Keratinocyte (primary cell): Measurements from ENCODE around the gene VPS35L. TPM values are rescaled to one million over a fixed set of nuclear protein-coding genes. Genes with fewer than 3 reads are reported as not detected.
A peak's percentile ranks its signal among the peaks of the same experiment; 100 is the strongest.

Experiments used
- DNase-seq: peaks from one replicate; pipeline ENCODE4 v3.0.0-alpha.2; 2011; ENCODE audit warnings: low read depth, missing footprints, low spot score
- FAIRE-seq: peaks from 2 replicates; lab custom pipeline; 2011; peaks lifted over from hg19 to GRCh38; lab: Jason Lieb, UNC
- H2AFZ ChIP-seq: 2 replicates; pipeline ENCODE4 v1.6.0; 2012; ENCODE audit warnings: low read length, control low read depth, inconsistent platforms; ENCODE audit not compliant: control insufficient read depth
- H3K27ac ChIP-seq: 2 replicates; pipeline ENCODE4 v1.5.1; 2011; ENCODE audit warnings: low read length; ENCODE audit not compliant: control insufficient read depth, insufficient read depth
- H3K27me3 ChIP-seq: 3 replicates; pipeline ENCODE4 v1.6.0; 2011; ENCODE audit warnings: low read length; ENCODE audit not compliant: control insufficient read depth, insufficient read depth; ENCODE audit errors: extremely low read depth
- H3K36me3 ChIP-seq, 2 experiments: 2 replicates in 1 of 2; 3 replicates in 1 of 2; pipeline ENCODE4 v1.5.1; 2011; ENCODE audit warnings: low read length in 2 of 2, mild to moderate bottlenecking in 1 of 2; ENCODE audit not compliant: control insufficient read depth in 2 of 2, insufficient read depth in 2 of 2; ENCODE audit errors: extremely low read depth in 1 of 2
- H3K4me1 ChIP-seq: 3 replicates; pipeline ENCODE4 v1.5.1; 2011; ENCODE audit warnings: low read length; ENCODE audit not compliant: control insufficient read depth, insufficient read depth; ENCODE audit errors: extremely low read depth
- H3K4me2 ChIP-seq: 3 replicates; pipeline ENCODE4 v1.6.0; 2011; ENCODE audit warnings: low read depth, low read length; ENCODE audit not compliant: control insufficient read depth, insufficient read depth; ENCODE audit errors: extremely low read depth
- H3K4me3 ChIP-seq, 3 experiments: fragments of 200-600 bp in 1 of 3; sonication (generic) in 1 of 3; 2 replicates in 2 of 3; 3 replicates in 1 of 3; pipeline ENCODE4 v1.5.1; 2011 to 2016; ENCODE audit warnings: low read length in 3 of 3, mild to moderate bottlenecking in 3 of 3, control low read depth in 2 of 3, inconsistent platforms in 1 of 3, low read depth in 1 of 3, mixed read lengths in 1 of 3, mixed run types in 1 of 3, moderate library complexity in 1 of 3; ENCODE audit not compliant: control insufficient read depth in 2 of 3, insufficient read depth in 2 of 3; ENCODE audit errors: extremely low read depth in 1 of 3
- H3K79me2 ChIP-seq: 2 replicates; pipeline ENCODE4 v1.6.0; 2012; ENCODE audit warnings: low read length; ENCODE audit not compliant: control insufficient read depth, insufficient read depth
- H3K9ac ChIP-seq: 3 replicates; pipeline ENCODE4 v1.6.0; 2011; ENCODE audit warnings: low read length; ENCODE audit not compliant: control insufficient read depth, insufficient read depth; ENCODE audit errors: extremely low read depth
- H3K9me1 ChIP-seq: 3 replicates; pipeline ENCODE4 v1.6.0; 2011; ENCODE audit warnings: low read length; ENCODE audit not compliant: control insufficient read depth, insufficient read depth; ENCODE audit errors: extremely low read depth
- H3K9me3 ChIP-seq: 2 replicates; pipeline ENCODE4 v1.5.1; 2012; ENCODE audit warnings: low read depth, low read length; ENCODE audit not compliant: control insufficient read depth
- H4K20me1 ChIP-seq: 3 replicates; pipeline ENCODE4 v1.6.0; 2011; ENCODE audit warnings: low read length; ENCODE audit not compliant: control insufficient read depth, insufficient read depth; ENCODE audit errors: extremely low read depth
- CTCF ChIP-seq, 3 experiments: IDR thresholded peaks in 1 of 3; conservative IDR thresholded peaks in 1 of 3; optimal IDR thresholded peaks in 1 of 3; 2 replicates in 2 of 3; 3 replicates in 1 of 3; pipeline versions ENCODE3 to v1.5.1; 2011; ENCODE audit warnings: low read length in 3 of 3, mild to moderate bottlenecking in 3 of 3, moderate library complexity in 2 of 3, control low read depth in 1 of 3, inconsistent platforms in 1 of 3; ENCODE audit not compliant: insufficient read depth in 2 of 3; ENCODE audit errors: extremely low read depth in 1 of 3
- EZH2 ChIP-seq: IDR thresholded peaks from one replicate; pipeline ENCODE4 v1.6.1; 2012; ENCODE audit warnings: inconsistent platforms, mild to moderate bottlenecking, low read length, moderate library complexity
- dilution Hi-C: fragments of 300-500 bp; cut with MboI; formaldehyde crosslinking; loops from one replicate; pipeline ENCODE4 v1.7.0; 2020; ENCODE audit warnings: low sequenced_read_pairs; ENCODE audit not compliant: extremely low pct_ligation_motif_present
- polyA plus RNA-seq, 5 experiments: library from polyadenylated mRNA; depleted of rRNA in 3 of 5; stranded (reverse) in 3 of 5; stranded (forward) in 1 of 5; unstranded in 1 of 5; fragments of >200 nt; gene quantifications; 1 replicate in 1 of 5; 2 replicates in 3 of 5; 3 replicates in 1 of 5; pipeline versions ENCODE4 v1.2.1 to v1.2.3, GENCODE V29; 2011 to 2012; ENCODE audit warnings: missing spikeins in 2 of 5, low read depth in 1 of 5, low replicate concordance in 1 of 5

The VPS35L gene
- polyA plus RNA-seq, 1 donor (not counting 4 experiments of a cell fraction or from before 2014, with no cell fraction given), result 22.1 TPM

GRCh38 chr16:19555938-19556771, 652 bp downstream of the VPS35L start:
- Histone ChIP-seq H3K27me3 (no peaks in the 10 kb centered on the region), H3K4me2 (peak overlapping the region; percentile 96), H3K36me3 (no peaks in the 10 kb centered on the region), H3K4me1 (peaks cover 5% of the 10 kb centered on the region), H3K27ac (peak overlapping the region; percentile 76), H3K9ac (peak overlapping the region; percentile 88), H3K79me2 (no peaks in the 10 kb centered on the region), H3K9me1 (no peaks in the 10 kb centered on the region), H3K4me3 (peak overlapping the region; percentile 67 to 93 (median 81)), H2AFZ (peak overlapping the region; percentile 99), H3K9me3 (no peaks in the 10 kb centered on the region), H4K20me1 (no peaks in the 10 kb centered on the region)
- DNase-seq (peak; percentile 23), FAIRE-seq (no peak)
- dilution Hi-C loops, result no loop called here
- TF ChIP-seq CTCF (optimal IDR thresholded peaks at IDR 0.05 in 1 of 3, IDR thresholded peaks at IDR 0.05 in 1 of 3, conservative IDR thresholded peaks at IDR 0.05 in 1 of 3; ENCODE audit: extremely low read depth in 1 of 3, insufficient read depth in 2 of 3, low read length in 3 of 3) (peak in 1 of 3 experiments; percentile 25), EZH2 (no peak)

- Histone ChIP-seq H3K4me3 (no peak overlapping the region), H4K20me1 (no peaks in the 10 kb centered on the region), H3K79me2 (no peaks in the 10 kb centered on the region), H3K36me3 (no peaks in the 10 kb centered on the region), H3K4me2 (no peak overlapping the region), H3K9ac (no peak overlapping the region), H3K9me3 (no peaks in the 10 kb centered on the region), H2AFZ (no peak overlapping the region), H3K27me3 (no peaks in the 10 kb centered on the region), H3K9me1 (no peaks in the 10 kb centered on the region), H3K27ac (no peak overlapping the region), H3K4me1 (peaks cover 5% of the 10 kb centered on the region)
- FAIRE-seq (no peak), DNase-seq (peak; percentile 45)
- TF ChIP-seq CTCF (optimal IDR thresholded peaks at IDR 0.05 in 1 of 3, IDR thresholded peaks at IDR 0.05 in 1 of 3, conservative IDR thresholded peaks at IDR 0.05 in 1 of 3; ENCODE audit: extremely low read depth in 1 of 3, insufficient read depth in 2 of 3, low read length in 3 of 3) (peak in 2 of 3 experiments; percentile 43 to 46), EZH2 (no peak)
- dilution Hi-C loops, result no loop called here
Observed at GRCh38 chr16:19559242-19559910, 3.9 kb downstream of the VPS35L start.
